GM19468 (cell line): Measurements from ENCODE around the gene CARD9.
A peak's percentile ranks its signal among the peaks of the same experiment; 100 is the strongest.

Experiments
- ATAC-seq: cut with Tn5 transposase; IDR thresholded peaks from one replicate; pipeline ENCODE4 v1.9.1; 2021; ENCODE audit warnings: mild to moderate bottlenecking, moderate library complexity, moderate number of reproducible peaks; ENCODE audit not compliant: unreplicated experiment; ENCODE audit errors: extremely low read depth

The CARD9 gene

DNA sequence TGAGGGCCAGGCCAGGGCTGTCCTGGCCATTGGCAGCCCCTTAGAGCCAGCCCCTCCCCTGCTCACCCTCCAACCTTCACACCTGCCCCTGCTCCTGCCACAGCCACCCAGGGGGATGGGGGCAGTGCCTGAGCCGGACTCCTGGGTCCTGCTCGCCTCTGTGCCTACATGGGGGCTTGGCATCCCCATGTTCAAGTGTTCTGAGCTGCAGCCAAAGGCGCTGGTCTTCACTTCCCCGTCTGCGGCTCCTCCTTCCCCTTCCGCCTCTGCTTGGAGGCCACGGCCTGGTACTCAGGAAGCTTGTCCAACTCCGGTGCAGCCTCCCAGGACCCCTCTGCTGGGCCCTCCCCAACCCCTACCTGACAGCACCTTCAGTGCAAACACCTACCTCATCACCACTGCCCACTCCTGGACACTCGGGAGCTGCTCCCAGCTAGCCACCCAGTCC is 7.7 kb downstream of the CARD9 start:
- ATAC-seq = no peak

GRCh38 chr9:136364942-136365774 is 8.3 kb downstream of the CARD9 start:
- ATAC-seq = no peak

DNA sequence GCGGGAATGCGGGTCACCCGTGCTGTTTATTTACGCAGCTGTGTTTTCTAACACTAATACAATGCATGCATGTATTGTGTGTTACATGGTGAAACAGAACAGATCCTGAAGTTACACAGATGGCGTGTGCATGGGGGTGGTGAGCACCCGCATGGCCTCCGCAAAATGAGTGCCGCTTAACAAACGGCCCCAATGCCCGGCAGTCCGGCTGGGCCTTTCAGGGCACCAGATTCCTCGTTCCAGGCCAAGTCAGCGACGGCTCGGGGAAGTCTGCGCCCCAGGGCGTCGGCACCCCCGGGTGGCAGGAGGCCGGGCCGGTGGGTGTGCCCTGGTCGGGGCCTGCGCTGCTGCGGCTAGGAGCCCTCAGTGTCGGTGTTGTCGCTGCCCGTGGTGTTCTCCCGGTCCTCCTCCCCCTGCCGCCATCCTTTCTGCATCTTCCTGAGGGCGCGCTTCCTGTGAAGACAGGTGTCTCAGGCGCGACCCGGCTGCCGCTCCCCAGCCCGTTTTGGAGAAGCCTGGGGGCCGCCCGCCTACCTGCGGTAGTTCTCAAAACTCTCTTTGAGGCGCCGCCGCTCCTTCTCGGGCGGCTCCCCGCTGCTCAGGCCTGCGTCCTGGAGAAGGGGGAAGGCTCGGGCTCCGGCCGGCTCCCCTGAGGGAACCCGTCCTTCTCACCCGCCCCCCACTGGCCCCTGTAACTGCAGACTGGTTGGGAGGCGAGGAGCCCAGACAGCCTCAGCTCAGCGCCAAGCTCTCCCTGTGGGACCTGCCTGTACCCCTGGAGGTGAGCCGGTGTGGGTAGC is 9.3 kb downstream of the CARD9 start:
- no peak for ATAC-seq

DNA sequence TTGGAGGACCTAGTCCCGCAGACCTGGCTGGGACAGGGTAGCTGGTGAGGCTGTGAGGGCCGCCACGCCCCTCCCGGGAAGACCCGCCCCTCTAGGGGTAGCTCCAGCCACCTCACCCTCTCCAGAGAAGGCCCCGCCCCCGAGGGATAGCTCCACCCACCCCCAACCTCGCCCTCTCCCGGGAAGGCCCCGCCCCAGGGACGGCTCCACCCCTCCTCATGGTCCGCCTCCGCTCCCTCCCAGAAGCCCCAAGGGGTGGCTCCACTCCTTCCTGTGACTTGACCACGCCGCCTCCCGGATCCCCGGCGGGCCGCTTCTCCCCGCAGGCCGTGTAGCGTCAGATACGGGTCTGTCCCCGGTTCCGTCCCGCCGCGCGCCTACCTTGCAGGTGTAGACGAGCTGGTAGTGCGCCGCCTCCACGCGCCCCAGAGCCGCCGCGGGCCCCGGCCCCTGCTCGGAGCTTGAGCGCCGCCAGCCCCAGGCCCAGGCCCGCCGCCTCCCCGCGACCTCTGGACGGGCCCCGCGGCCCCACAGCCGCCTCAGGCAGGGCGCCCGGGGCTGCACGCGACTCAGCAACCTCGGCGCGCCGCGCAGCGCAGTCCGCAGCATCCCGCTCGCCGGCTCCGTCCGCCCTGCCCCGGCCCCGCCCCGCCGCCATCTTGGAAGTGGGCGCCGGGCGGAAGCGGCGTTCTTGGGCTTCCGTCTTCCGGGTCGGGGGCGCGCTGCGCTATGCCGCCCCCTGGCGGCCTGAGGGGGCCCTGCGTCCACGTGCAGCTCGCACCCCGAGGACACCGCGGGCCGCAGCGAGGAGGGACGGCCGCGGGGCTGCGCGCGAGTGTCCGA is 10.1 kb downstream of the CARD9 start, which contains the start of gene DNLZ:
TSS of gene DNLZ (minus strand) at position 639 of the 843 bp plus-strand sequence. CDS start at position 609, 30 bp downstream.
- ATAC-seq = peak; percentile 45

DNA sequence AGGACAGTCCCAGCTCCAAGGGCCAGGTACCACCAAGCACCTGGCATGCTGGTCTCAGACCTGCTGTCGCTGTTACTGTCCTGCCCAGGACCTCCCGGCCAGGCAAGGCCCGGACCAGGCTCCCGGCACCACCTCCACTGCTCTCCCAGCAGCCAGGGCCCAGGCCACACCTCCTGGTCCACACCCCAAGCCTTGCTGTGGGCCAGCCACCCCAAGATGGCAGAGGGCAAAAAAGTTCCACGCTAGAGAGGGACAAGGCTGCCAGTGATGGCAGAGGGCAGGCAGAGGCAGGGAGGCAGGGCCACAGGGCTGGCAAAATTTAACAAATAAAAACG is 11.1 kb downstream of the CARD9 start:
- ATAC-seq = no peak

DNA sequence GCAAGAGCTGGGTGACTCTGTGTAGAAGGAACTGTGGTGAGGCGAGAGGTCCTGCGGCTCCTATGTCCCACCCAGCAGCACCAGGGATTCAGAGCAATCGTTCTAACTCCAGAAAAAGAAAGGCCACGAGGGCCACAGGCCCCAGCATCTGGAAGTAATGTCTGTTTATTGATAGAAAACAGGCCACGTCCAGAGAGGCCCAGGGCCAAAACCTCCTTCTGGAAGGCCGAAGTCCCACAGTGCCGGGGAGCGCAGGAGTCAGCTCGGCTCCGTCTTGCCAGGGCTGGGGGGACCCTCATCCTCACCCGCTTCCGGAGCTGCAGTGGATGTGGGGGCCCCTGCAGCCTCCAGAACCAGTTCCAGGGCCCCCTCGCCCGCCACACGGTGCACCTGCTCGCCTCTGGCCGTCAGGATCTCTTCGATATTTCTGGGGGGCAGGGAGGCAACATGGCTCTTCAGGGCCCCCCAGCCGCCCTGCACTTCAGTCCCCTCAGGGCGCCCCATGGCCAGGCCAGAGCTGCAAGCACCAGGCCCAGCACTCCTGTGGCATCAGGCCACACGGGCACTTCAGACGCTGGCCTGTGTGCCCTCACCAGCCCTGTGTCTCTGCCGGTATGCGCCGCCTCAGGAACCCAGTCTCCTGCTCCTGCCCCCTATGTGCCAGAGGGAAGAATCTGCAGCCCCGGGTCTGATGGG is 11.6 kb downstream of the CARD9 start:
- ATAC-seq = no peak

DNA sequence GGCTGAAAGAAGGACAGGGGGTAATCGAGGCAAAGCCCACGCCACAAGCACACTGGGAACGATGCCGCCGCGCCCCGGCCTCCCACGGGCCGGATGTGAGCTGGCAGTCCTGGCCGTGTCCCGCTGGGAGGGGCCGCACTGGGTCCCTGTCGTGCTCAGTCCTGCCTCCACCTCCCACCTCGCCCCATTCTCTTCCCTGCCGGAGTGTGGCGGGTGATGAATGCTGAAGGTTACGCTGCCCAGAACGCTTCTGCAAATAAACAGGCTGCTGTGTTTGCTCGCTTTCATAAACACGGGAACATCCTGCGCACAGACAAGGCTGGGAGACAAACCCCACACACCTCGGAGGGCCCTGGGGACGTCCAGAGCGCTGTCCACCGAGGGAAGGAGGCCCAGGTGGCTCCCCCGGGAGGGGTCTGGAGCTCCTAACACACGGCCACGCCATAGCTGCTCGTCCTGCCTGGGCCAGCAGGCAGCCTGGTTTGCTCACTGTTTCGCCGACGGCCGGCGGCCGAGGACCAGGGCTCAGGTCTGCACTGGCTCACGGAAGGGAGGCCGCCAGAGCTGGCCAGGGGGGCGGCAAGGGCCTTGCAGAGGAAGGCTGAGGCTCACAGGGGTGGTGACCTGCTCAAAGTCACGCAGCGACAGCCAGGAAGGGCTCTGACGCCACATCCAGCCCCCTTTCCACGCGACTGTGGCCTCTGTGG is 12.3 kb downstream of the CARD9 start:
- ATAC-seq = no peak

- no peak for ATAC-seq
These were observed 13.4 kb downstream of the CARD9 start for GRCh38 chr9:136359774-136360718.

- ATAC-seq = no peak
These were observed 14.6 kb downstream of the CARD9 start for GRCh38 chr9:136358888-136359287.

GRCh38 chr9:136358016-136358415 is 15.5 kb downstream of the CARD9 start:
- ATAC-seq = no peak

DNA sequence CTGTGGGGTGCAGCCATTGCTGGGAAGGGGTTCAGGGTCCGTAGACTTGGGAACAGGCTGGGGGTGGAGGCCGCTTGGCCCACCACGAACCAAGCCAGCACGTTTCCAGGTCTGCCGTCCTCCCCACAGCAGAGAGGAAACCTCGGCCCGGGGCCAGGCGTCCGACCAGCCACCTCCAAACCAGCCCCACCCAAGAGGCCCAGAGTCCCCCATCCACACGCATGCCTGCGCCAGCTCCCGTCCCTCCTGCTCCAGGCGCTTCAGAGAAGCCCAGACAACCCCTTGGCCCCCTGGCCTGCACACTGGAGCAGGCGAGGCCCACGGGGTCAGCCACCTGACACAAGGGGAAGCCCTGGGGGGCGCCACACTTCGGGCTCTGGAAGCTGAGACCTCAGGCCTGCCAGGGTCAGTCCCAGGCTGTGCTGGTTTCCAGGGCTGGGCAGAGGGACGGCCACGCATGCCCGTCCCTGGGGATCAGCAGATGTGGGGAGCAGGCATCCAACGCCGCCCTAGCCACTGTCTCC is 16.2 kb downstream of the CARD9 start:
- ATAC-seq = no peak

- ATAC-seq = no peak
These were observed 17.6 kb downstream of the CARD9 start for GRCh38 chr9:136355616-136356557.

DNA sequence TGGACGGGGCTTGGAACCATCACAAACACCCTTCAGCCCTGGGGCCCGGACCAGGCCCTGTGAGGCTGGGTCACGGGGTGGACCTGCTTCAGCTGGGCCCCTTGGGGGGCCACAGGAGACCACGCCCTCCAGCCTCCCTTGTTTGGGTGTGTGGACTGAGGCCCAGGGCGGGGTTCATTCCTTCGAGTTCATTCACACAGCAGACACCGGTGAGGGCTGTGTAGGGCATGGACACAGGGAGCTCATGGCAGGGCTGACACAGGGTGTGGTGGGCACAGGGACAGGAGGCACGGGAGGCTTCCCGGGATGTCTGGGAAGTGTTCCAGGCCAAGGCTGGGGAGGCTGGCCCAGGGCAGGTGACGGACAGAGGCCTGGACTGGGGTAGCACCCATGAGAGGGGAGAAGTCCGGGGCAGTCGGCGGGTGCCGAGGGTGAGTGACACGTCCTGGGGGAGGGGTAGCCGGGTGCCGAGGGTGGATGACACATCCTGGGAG is 18.8 kb downstream of the CARD9 start:
- ATAC-seq = no peak

GRCh38 chr9:136353757-136354488 is 19.5 kb downstream of the CARD9 start:
- no peak for ATAC-seq

DNA sequence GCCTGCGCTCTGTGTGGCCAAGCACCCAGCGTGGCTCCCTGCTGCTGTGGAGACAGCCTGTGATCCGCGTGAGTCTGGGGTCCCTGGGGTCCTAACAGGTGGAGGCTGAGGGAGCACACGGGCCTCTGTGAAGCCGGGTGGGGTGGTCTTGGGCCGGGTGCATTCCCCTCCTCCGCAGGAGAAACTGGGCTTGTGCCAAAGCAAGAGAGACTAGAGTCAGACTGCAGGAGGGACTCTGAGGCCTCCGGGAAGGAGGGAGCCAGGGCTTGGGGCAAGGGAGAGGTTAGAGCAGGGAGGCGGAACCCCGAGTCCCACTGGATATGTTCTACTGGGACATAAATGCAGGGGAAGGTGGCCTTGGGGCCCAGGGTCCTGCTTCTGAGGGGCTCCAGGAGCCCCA is 20.4 kb downstream of the CARD9 start:
- no peak for ATAC-seq

GRCh38 chr9:136352682-136353081 is 20.8 kb downstream of the CARD9 start:
- ATAC-seq = no peak
